SK-N-SH treated with all-trans-retinoic acid at 6 μM for 48 hours (cell line): ENCODE measurements around the gene TPO.

Source experiments
- ATAC-seq: fragments of 200-7000 bp; cut with Tn5 transposase; 3 replicates; pipeline ENCODE4 v1.9.1; 2020; ENCODE audit warnings: mild to moderate bottlenecking, moderate library complexity
- ARNTL ChIP-seq: fragments of 450-650 bp; formaldehyde crosslinking; IDR thresholded peaks from 2 replicates; pipeline ENCODE4 v1.5.0; 2020; ENCODE audit warnings: low read depth, mild to moderate bottlenecking, moderate library complexity, borderline replicate concordance
- BACH2 ChIP-seq: fragments of 250-450 bp; sonication (Bioruptor Pico); IDR thresholded peaks from 2 replicates; pipeline ENCODE4 v1.9.0; 2021; ENCODE audit warnings: mild to moderate bottlenecking, borderline replicate concordance
- CSDC2 ChIP-seq: fragments of 250-450 bp; sonication (Bioruptor Pico); IDR thresholded peaks from 2 replicates; pipeline ENCODE4 v1.5.0; 2020; ENCODE audit warnings: mild to moderate bottlenecking, moderate library complexity
- ESRRG ChIP-seq: fragments of 250-450 bp; sonication (Bioruptor Pico); IDR thresholded peaks from 2 replicates; pipeline ENCODE4 v1.6.1; 2021; ENCODE audit warnings: mild to moderate bottlenecking
- GLIS3 ChIP-seq: fragments of 250-450 bp; sonication (Bioruptor Pico); IDR thresholded peaks from 2 replicates; pipeline ENCODE4 v1.5.0; 2020; ENCODE audit warnings: mild to moderate bottlenecking, moderate library complexity
- OSR1 ChIP-seq: fragments of 250-450 bp; sonication (Bioruptor Pico); IDR thresholded peaks from 2 replicates; pipeline ENCODE4 v1.8.0; 2022; ENCODE audit warnings: moderate library complexity, mild to moderate bottlenecking, inconsistent platforms
- PATZ1 ChIP-seq: fragments of 250-450 bp; sonication (Bioruptor Pico); IDR thresholded peaks from 2 replicates; pipeline ENCODE4 v1.8.0; 2020; ENCODE audit warnings: mild to moderate bottlenecking, moderate library complexity, borderline replicate concordance
- PPARA ChIP-seq: fragments of 250-450 bp; sonication (Bioruptor Pico); IDR thresholded peaks from 2 replicates; pipeline ENCODE4 v1.5.0; 2020; ENCODE audit warnings: mild to moderate bottlenecking, borderline replicate concordance
- RARB ChIP-seq: fragments of 250-450 bp; sonication (Bioruptor Pico); IDR thresholded peaks from 2 replicates; pipeline ENCODE4 v1.8.0; 2021; ENCODE audit warnings: mild to moderate bottlenecking, moderate library complexity
- SNAI2 ChIP-seq: fragments of 250-450 bp; sonication (Bioruptor Pico); IDR thresholded peaks from 2 replicates; pipeline ENCODE4 v1.5.0; 2020; ENCODE audit warnings: mild to moderate bottlenecking, moderate library complexity
- TCF4 ChIP-seq: fragments of 250-450 bp; sonication (Bioruptor Pico); IDR thresholded peaks from 2 replicates; pipeline ENCODE4 v1.8.0; 2021; ENCODE audit warnings: mild to moderate bottlenecking, moderate library complexity, borderline replicate concordance
- TOX ChIP-seq: fragments of 250-450 bp; sonication (Bioruptor Pico); IDR thresholded peaks from 2 replicates; pipeline ENCODE4 v1.8.0; 2021; ENCODE audit warnings: mild to moderate bottlenecking, moderate library complexity, borderline replicate concordance
- TSHZ2 ChIP-seq: fragments of 250-450 bp; sonication (Bioruptor Pico); IDR thresholded peaks from 2 replicates; pipeline ENCODE4 v1.5.0; 2020; ENCODE audit warnings: mild to moderate bottlenecking, moderate library complexity
- ZC3H10 ChIP-seq: fragments of 250-450 bp; sonication (Bioruptor Pico); IDR thresholded peaks from 2 replicates; pipeline ENCODE4 v1.5.1; 2021; ENCODE audit warnings: mild to moderate bottlenecking, moderate library complexity
- ZFP3 ChIP-seq: fragments of 250-450 bp; sonication (Bioruptor Pico); IDR thresholded peaks from 2 replicates; pipeline ENCODE4 v1.5.0; 2020; ENCODE audit warnings: mild to moderate bottlenecking, moderate library complexity
- ZFP30 ChIP-seq: fragments of 450-650 bp; formaldehyde crosslinking; IDR thresholded peaks from 2 replicates; pipeline ENCODE4 v1.5.0; 2022; ENCODE audit warnings: mild to moderate bottlenecking, moderate library complexity
- ZNF70 ChIP-seq: fragments of 450-650 bp; formaldehyde crosslinking; IDR thresholded peaks from 2 replicates; pipeline ENCODE4 v1.5.0; 2020; ENCODE audit warnings: mild to moderate bottlenecking, moderate library complexity
- ZNF8 ChIP-seq: fragments of 450-650 bp; formaldehyde crosslinking; IDR thresholded peaks from 2 replicates; pipeline ENCODE4 v1.5.0; 2020; ENCODE audit warnings: mild to moderate bottlenecking, moderate library complexity
- TF ChIP-seq, protein P1 (sequence below): fragments of 250-450 bp; sonication (Bioruptor Pico); IDR thresholded peaks from 2 replicates; pipeline ENCODE4 v1.8.0; 2021; ENCODE audit warnings: low read depth, mild to moderate bottlenecking, moderate library complexity, borderline replicate concordance
- TF ChIP-seq, protein P2 (sequence below): fragments of 250-450 bp; sonication (Bioruptor Pico); IDR thresholded peaks from 2 replicates; pipeline ENCODE4 v1.5.1; 2021; ENCODE audit warnings: mild to moderate bottlenecking, moderate library complexity

Gene TPO

GRCh38 chr2:1455466-1455865, 42.2 kb downstream of the TPO start:
- ATAC-seq = no peak
- no peak for TF ChIP-seq GLIS3 (CRISPR knock-in tag)
- TF ChIP-seq ZC3H10 (CRISPR knock-in tag) = no peak
- no peak for TF ChIP-seq ZFP3 (CRISPR knock-in tag)
- TF ChIP-seq, protein P1, sequence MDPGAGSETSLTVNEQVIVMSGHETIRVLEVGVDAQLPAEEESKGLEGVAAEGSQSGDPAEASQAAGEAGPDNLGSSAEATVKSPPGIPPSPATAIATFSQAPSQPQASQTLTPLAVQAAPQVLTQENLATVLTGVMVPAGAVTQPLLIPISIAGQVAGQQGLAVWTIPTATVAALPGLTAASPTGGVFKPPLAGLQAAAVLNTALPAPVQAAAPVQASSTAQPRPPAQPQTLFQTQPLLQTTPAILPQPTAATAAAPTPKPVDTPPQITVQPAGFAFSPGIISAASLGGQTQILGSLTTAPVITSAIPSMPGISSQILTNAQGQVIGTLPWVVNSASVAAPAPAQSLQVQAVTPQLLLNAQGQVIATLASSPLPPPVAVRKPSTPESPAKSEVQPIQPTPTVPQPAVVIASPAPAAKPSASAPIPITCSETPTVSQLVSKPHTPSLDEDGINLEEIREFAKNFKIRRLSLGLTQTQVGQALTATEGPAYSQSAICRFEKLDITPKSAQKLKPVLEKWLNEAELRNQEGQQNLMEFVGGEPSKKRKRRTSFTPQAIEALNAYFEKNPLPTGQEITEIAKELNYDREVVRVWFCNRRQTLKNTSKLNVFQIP (CRISPR knock-in tag) = no peak
- no peak for TF ChIP-seq SNAI2 (CRISPR knock-in tag)
- no peak; the same call in 1 of the 2 replicates for TF ChIP-seq TCF4 (CRISPR knock-in tag)
- TF ChIP-seq TSHZ2 (CRISPR knock-in tag) = no peak
- no peak for TF ChIP-seq TOX (CRISPR knock-in tag)
- TF ChIP-seq PPARA (CRISPR knock-in tag) = no peak
- no peak for TF ChIP-seq RARB (CRISPR knock-in tag)
- TF ChIP-seq BACH2 (CRISPR knock-in tag) = no peak
- TF ChIP-seq, protein P2, sequence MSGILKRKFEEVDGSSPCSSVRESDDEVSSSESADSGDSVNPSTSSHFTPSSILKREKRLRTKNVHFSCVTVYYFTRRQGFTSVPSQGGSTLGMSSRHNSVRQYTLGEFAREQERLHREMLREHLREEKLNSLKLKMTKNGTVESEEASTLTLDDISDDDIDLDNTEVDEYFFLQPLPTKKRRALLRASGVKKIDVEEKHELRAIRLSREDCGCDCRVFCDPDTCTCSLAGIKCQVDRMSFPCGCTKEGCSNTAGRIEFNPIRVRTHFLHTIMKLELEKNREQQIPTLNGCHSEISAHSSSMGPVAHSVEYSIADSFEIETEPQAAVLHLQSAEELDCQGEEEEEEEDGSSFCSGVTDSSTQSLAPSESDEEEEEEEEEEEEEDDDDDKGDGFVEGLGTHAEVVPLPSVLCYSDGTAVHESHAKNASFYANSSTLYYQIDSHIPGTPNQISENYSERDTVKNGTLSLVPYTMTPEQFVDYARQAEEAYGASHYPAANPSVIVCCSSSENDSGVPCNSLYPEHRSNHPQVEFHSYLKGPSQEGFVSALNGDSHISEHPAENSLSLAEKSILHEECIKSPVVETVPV = no peak
- TF ChIP-seq CSDC2 (CRISPR knock-in tag) = no peak
- no peak for TF ChIP-seq ZFP30 (CRISPR knock-in tag)
- no peak for TF ChIP-seq PATZ1 (CRISPR knock-in tag)
- TF ChIP-seq ARNTL (CRISPR knock-in tag) = no peak
- no peak for TF ChIP-seq ESRRG (CRISPR knock-in tag)
- TF ChIP-seq ZNF8 (CRISPR knock-in tag) = no peak
- no peak for TF ChIP-seq OSR1
- no peak for TF ChIP-seq ZNF70

DNA sequence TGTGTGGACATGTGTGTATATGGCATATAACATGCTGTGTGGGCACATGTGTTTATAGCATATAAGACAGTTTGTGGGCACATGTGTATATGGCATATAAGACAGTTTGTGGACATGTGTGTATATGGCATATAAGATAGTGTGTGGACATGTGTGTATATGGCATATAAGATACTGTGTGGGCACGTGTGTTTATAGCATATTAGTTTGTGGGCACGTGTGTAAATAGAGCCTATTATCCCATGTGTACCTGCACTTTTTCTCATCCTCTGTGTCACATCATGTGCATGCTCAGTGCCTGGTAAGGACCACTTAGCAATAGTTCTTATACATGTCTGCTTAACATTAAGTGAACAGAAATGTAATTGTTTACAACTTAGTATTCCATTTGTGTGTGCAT, 45.2 kb downstream of the TPO start:
- TF ChIP-seq ZFP3 (CRISPR knock-in tag) (no peak), PPARA (CRISPR knock-in tag) (no peak), TSHZ2 (CRISPR knock-in tag) (no peak), RARB (CRISPR knock-in tag) (no peak)
- TF ChIP-seq, protein P2 = no peak
- ATAC-seq = no peak
